K562 (cell line): ENCODE measurements around the gene LPIN1. TPM values are rescaled to one million over a fixed set of nuclear protein-coding genes. Genes with fewer than 3 reads are reported as not detected.

Experiments used
- ADNP ChIP-seq: fragments of 200-800 bp; sonication (Bioruptor generic); IDR thresholded peaks from 2 replicates; pipeline ENCODE4 v1.6.1; 2016; ENCODE audit warnings: missing genetic modification characterization, missing compliant biosample characterization
- ATF1 ChIP-seq, 2 experiments: fragments of 450-650 bp in 1 of 2; IDR thresholded peaks; 2 replicates each; pipeline ENCODE4 v1.6.1; 2016; ENCODE audit warnings: missing compliant biosample characterization in 1 of 2, missing genetic modification characterization in 1 of 2
- ATF4 ChIP-seq: fragments of 450-650 bp; formaldehyde crosslinking; IDR thresholded peaks from 2 replicates; pipeline ENCODE4 v1.4.0; 2022; ENCODE audit warnings: mild to moderate bottlenecking, moderate library complexity
- CBFA2T2 ChIP-seq: fragments of 450-650 bp; conservative IDR thresholded peaks from 2 replicates; pipeline ENCODE4 v1.6.1; 2017; ENCODE audit warnings: mild to moderate bottlenecking
- CLOCK ChIP-seq: fragments of 250-450 bp; sonication (Bioruptor Pico); IDR thresholded peaks from 2 replicates; pipeline ENCODE4 v1.4.0; 2020; ENCODE audit warnings: mild to moderate bottlenecking, moderate library complexity, borderline replicate concordance
- CTCF ChIP-seq, 3 experiments: IDR thresholded peaks in 2 of 3; conservative IDR thresholded peaks in 1 of 3; 2 replicates each; pipeline ENCODE4 v1.5.1; 2011 to 2012; ENCODE audit warnings: low read length in 3 of 3, mild to moderate bottlenecking in 3 of 3, control low read depth in 2 of 3, improper control_type of control experiment in 1 of 3, inconsistent platforms in 1 of 3, low read depth in 1 of 3, mixed read lengths in 1 of 3, moderate library complexity in 1 of 3; ENCODE audit not compliant: insufficient read depth in 2 of 3
- DACH1 ChIP-seq: fragments of 450-650 bp; IDR thresholded peaks from 2 replicates; pipeline ENCODE4 v1.6.1; 2018; ENCODE audit not compliant: partially characterized antibody
- EP400 ChIP-seq: fragments of 450-650 bp; IDR thresholded peaks from 2 replicates; pipeline ENCODE4 v1.6.1; 2017; ENCODE audit warnings: antibody characterized with exemption, mild to moderate bottlenecking, moderate library complexity
- FOS ChIP-seq: IDR thresholded peaks from 3 replicates; pipeline ENCODE4 v1.6.1; 2011; ENCODE audit not compliant: insufficient read length; ENCODE audit errors: extremely low read depth
- GTF2E2 ChIP-seq: fragments of 200-800 bp; sonication (Bioruptor generic); IDR thresholded peaks from 2 replicates; pipeline ENCODE4 v1.6.1; 2016; ENCODE audit warnings: missing genetic modification characterization, missing compliant biosample characterization
- GTF2F1 ChIP-seq: IDR thresholded peaks from 2 replicates; pipeline ENCODE4 v1.6.1; 2011; ENCODE audit warnings: low read depth, low read length, improper control_type of control experiment
- HDAC2 ChIP-seq: fragments of 450-650 bp; IDR thresholded peaks from 2 replicates; pipeline ENCODE4 v1.6.1; 2016; ENCODE audit warnings: mild to moderate bottlenecking
- MBD2 ChIP-seq: sonication (generic); IDR thresholded peaks from 2 replicates; pipeline ENCODE4 v1.6.1; 2016; ENCODE audit warnings: low read depth, borderline replicate concordance
- NFIC ChIP-seq: fragments of 450-650 bp; IDR thresholded peaks from 2 replicates; pipeline ENCODE4 v1.6.1; 2017; ENCODE audit warnings: mild to moderate bottlenecking, inconsistent platforms
- NRF1 ChIP-seq, 2 experiments: fragments of 450-650 bp; IDR thresholded peaks in 1 of 2; conservative IDR thresholded peaks in 1 of 2; 2 replicates each; pipeline ENCODE4 v1.6.1; 2014; ENCODE audit warnings: mild to moderate bottlenecking in 2 of 2
- TBL1XR1 ChIP-seq, 2 experiments: IDR thresholded peaks; 2 replicates each; pipeline ENCODE4 v1.6.1; 2012; ENCODE audit warnings: improper control_type of control experiment in 2 of 2, low read length in 2 of 2, mild to moderate bottlenecking in 1 of 2
- TFAP4 ChIP-seq: sonication (generic); formaldehyde crosslinking; IDR thresholded peaks from 2 replicates; pipeline ENCODE4 v1.8.0; 2022; ENCODE audit warnings: missing genetic modification reagents, mild to moderate bottlenecking, moderate library complexity, borderline replicate concordance
- THRAP3 ChIP-seq: fragments of 450-650 bp; IDR thresholded peaks from 2 replicates; pipeline ENCODE4 v1.6.1; 2016; ENCODE audit warnings: mild to moderate bottlenecking, inconsistent platforms, borderline replicate concordance
- TOE1 ChIP-seq, 2 experiments: fragments of 450-650 bp in 1 of 2; sonication (generic) in 1 of 2; formaldehyde crosslinking in 1 of 2; IDR thresholded peaks; 2 replicates each; pipeline versions ENCODE4 v1.7.1 to v1.8.0; 2016 to 2022; ENCODE audit warnings: borderline replicate concordance in 2 of 2, mild to moderate bottlenecking in 2 of 2, antibody characterized with exemption in 1 of 2, inconsistent platforms in 1 of 2, low read depth in 1 of 2, missing genetic modification reagents in 1 of 2, moderate library complexity in 1 of 2
- ZNF133 ChIP-seq: fragments of 250-450 bp; sonication (Bioruptor Pico); IDR thresholded peaks from 2 replicates; pipeline ENCODE4 v1.4.0; 2020; ENCODE audit warnings: mild to moderate bottlenecking
- polyA plus RNA-seq, 8 experiments: library from polyadenylated mRNA; depleted of rRNA in 4 of 8; stranded (reverse) in 5 of 8; unstranded in 3 of 8; fragments of >200 nt; fragmentation: Nextera tagmentation in 2 of 8; fragmentation: Illumina TruSeq in 1 of 8; extraction: Ambion mirVana in 2 of 8; extraction: Trizol in 1 of 8; gene quantifications; 2 replicates each; pipeline versions ENCODE4 v1.2.1 to v1.2.3, GENCODE V29; 2011 to 2014; ENCODE audit warnings: inconsistent platforms in 1 of 8, missing spikeins in 1 of 8
- total RNA-seq, 7 experiments: library from RNA; depleted of rRNA in 6 of 7; stranded (reverse); fragments of >200 nt in 6 of 7; fragmentation: Illumina TruSeq in 2 of 7; extraction: Trizol in 2 of 7; gene quantifications; 2 replicates each; pipeline versions ENCODE4 v1.2.1 to v1.2.3, GENCODE V29; 2011 to 2021; ENCODE audit warnings: low replicate concordance in 1 of 7

The LPIN1 gene
- total and polyA plus RNA-seq, 9 of the 15 experiments (the other 6 are each of a cell fraction or from before 2014, with no cell fraction given) = 9.2 to 84.0 (median 27.8) TPM

- peak; percentile 59; the same call in 1 of the 2 replicates for TF ChIP-seq MBD2
- 0 out of 2 replicates have a peak, but pooled peaks have one; percentile 42 for TF ChIP-seq THRAP3
- TF ChIP-seq TOE1 (IDR thresholded peaks at IDR 0.05; ENCODE audit: borderline replicate concordance) = peak; percentile 95
- no peak for TF ChIP-seq TOE1 (CRISPR knock-in tag; IDR thresholded peaks at IDR 0.05; ENCODE audit: borderline replicate concordance, low read depth)
- TF ChIP-seq CLOCK (CRISPR knock-in tag) = 0 out of 2 replicates have a peak, but pooled peaks have one; percentile 33
- 0 out of 2 replicates have a peak, but pooled peaks have one; percentile 19 for TF ChIP-seq GTF2F1
- peak; percentile 100 for TF ChIP-seq ADNP (tag)
- TF ChIP-seq DACH1 = peak; percentile 83
- no peak for TF ChIP-seq ZNF133 (CRISPR knock-in tag)
- TF ChIP-seq GTF2E2 (tag) = 0 out of 2 replicates have a peak, but pooled peaks have one; percentile 27
- TF ChIP-seq ATF1 (CRISPR knock-in tag; IDR thresholded peaks at IDR 0.05) = no peak
- peak; percentile 79 for TF ChIP-seq ATF1 (tag; IDR thresholded peaks at IDR 0.05)
- TF ChIP-seq TFAP4 (CRISPR knock-in tag) = peak; percentile 92
- no peak for TF ChIP-seq ATF4 (CRISPR knock-in tag)
- TF ChIP-seq NFIC = peak; percentile 33; the same call in 1 of the 2 replicates
- peak; percentile 76 for TF ChIP-seq EP400
- peak; percentile 59 for TF ChIP-seq CBFA2T2
- TF ChIP-seq NRF1 (conservative IDR thresholded peaks at IDR 0.05 in 1 of 2, IDR thresholded peaks at IDR 0.05 in 1 of 2) = peak; percentile 57 to 65
- peak; percentile 78 for TF ChIP-seq FOS
- TF ChIP-seq CTCF (IDR thresholded peaks at IDR 0.05 in 2 of 3, conservative IDR thresholded peaks at IDR 0.05 in 1 of 3; ENCODE audit: insufficient read depth in 2 of 3, low read depth in 1 of 3, low read length in 3 of 3) = 0 out of 6 replicates have a peak, but pooled peaks of 1 of the 3 experiments have one; percentile 15
- peak in 1 of 2 experiments; percentile 81; a peak in 2 of 4 replicates for TF ChIP-seq TBL1XR1 (IDR thresholded peaks at IDR 0.05; ENCODE audit: low read length in 2 of 2)
- peak; percentile 100 for TF ChIP-seq HDAC2
Observed at GRCh38 chr2:11743846-11744553, 2.4 kb upstream of the LPIN1 start (continued).
